ENCODE results near the gene RPS6KA4.
"Not testable (repeated sequence)": the region's sequence is repeated elsewhere in the genome, so short reads cannot be mapped to it uniquely, and the experiment has no call there.

Gene RPS6KA4

DNA sequence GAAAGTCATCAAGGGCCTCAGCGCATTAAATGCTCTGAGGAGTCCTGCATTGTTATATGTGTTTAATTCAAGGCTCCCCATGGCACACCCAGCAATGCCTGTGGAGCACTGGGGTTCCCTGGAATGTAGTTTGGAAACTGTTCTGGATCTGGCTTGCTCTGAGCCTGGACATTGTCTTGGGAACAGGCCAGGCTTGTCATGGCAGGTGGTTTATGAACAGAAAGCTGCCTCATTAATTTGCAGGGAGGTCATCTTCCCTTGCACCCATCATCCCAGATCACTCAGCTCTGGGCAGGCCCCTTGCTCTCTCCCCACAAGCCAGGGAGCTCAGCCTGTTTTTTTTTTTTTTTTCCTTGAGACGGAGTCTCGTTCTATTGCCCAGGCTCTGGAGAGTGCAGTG is 32.9 kb downstream of the RPS6KA4 start:
- no peak for DNase-seq

GRCh38 chr11:64395545-64396078 is 36.6 kb downstream of the RPS6KA4 start:
- DNase-seq: no peak

DNA sequence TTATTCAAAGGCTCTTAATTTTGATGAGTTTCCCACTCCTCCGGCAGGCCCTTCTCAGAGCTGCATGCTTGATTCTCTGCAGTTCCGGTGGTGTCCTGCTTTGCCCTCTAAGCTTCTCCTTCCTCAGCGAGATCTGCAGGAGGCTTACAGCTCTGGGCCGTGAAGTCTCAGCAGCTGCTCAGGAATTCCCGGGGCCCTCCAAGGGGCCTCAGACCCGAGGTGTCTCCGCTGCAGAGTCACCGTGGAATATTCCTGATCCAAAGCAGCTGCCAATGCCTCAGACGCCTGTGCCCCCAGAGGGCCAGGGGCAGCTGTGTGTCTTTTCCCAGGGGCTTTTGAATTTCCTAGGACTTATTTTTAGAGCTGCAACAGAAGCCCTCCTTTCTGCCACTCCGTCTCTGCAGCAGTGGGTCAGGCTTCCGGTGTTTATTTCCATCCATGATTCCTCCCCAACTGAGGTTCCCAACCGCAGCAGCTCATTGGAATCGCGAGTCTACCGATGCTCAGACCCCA is 37.2 kb downstream of the RPS6KA4 start:
- no peak for DNase-seq

- no peak for DNase-seq
Measured at GRCh38 chr11:64400102-64400501, 41.1 kb downstream of the RPS6KA4 start.

GRCh38 chr11:64400667-64401066 is 41.7 kb downstream of the RPS6KA4 start:
- DNase-seq: no peak

DNA sequence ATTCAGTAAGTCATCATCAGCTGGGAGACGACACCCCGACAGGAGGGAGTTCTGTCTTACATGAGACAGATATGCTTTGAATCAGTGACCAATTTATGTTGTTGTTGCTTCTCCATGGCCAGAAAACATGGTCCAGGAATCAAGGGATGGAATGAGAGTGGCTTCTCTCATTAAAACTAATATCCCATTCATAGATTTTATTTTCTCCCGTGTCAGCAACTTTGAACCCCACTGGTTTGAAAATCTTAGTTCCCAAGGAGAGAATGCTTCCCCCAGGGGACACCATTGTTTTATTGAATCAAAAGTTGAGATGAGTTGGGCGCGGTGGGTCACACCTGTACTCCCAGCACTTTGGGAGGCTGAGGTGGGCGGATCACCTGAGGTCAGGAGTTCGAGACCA is 42.8 kb downstream of the RPS6KA4 start:
- DNase-seq: no peak

DNA sequence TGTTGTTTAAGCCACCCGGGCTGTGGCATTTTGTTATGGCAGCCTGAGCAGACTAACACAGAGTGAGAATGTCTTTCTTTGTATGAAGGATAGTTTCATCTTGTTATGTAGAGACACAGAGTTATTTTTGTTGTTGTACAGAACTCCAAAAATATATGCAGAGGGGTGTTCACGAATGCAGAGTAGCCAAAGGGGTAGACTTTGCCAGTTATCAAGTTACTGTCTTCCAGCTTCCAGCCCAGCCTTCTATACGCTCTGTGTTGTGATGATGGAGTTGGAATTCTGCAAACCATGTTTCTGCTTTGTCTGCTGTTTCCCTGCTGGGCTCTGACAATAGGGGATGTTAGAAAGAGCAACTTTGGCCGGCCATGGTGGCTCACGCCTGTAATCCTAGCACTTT is 44.1 kb downstream of the RPS6KA4 start:
- no peak for DNase-seq

DNA sequence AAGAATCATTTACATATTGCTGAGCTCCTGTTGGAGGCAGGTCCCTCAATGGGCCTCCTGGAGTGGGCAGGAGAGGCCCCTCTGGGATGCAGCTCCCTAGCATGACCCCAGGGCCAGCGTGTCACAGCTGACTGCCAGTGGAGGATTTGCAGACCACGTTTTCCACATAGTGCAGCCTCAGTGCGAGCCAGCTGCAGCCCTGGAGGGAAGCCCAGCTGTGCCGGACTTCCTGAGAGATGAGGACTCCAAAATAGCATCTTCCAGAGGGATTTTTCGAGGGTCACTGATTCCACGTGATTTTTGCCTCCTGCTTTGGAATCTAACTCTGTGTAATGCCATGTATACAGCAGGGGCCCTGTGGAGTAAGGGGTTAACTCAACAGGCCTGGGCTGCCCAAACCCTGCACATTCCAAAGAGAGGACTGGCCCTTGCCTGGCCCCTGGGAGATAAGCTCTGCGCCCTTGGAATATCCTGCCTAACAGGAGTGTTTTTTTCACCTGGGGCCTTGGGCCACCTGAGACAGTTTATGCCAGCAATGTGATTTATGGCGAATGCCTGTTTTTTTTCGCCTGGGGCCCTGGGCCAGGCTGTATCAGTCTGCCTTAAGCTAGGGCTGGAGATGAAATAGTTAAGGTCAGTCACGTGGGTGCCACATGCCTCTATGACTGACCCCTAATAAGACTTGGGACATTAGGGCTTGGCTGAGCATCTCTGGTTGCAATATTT is 47.4 kb downstream of the RPS6KA4 start:
- no peak for DNase-seq

DNA sequence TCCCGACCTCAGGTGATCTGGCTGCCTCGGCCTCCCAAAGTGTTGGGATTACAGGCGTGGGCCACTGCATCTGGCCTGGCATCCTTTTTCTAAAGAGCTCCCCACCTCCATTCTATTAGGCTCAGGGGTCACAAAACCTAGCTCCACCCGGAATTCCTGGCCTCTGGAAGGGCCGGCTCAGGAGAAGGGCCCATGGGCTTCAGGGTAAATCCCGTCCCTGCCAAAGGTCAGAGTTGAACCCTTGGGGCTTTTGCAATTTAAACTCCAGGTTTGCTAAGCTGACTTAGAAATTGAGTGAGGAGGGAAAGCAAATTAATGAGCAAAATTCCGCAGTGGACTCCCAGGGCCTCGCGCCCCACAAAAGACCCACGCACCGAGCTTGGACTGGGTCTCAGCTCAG is 48.3 kb downstream of the RPS6KA4 start:
- no peak for DNase-seq

- DNase-seq: no peak
Measured at GRCh38 chr11:64407630-64408029, 48.7 kb downstream of the RPS6KA4 start.

GRCh38 chr11:64409278-64409677 is 50.3 kb downstream of the RPS6KA4 start:
- no peak for DNase-seq

GRCh38 chr11:64409707-64410403 is 50.9 kb downstream of the RPS6KA4 start:
- no peak for DNase-seq

DNA sequence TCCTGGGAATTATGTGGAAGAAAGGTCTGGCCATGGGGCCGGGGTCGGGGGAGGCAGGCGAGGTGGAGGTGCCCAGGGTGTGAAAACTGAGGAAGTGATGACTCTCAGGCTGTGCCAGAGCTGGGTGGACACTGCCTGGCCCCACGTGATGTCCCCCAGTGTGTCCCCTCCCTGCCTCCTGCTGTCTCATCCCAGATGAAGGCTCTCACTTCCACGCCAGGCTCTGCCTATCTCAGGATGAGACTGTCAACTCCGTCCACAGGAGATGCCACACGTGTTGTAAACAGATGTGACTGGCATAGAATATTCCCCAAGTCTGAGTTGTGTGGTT is 51.4 kb downstream of the RPS6KA4 start:
- DNase-seq: no peak

DNA sequence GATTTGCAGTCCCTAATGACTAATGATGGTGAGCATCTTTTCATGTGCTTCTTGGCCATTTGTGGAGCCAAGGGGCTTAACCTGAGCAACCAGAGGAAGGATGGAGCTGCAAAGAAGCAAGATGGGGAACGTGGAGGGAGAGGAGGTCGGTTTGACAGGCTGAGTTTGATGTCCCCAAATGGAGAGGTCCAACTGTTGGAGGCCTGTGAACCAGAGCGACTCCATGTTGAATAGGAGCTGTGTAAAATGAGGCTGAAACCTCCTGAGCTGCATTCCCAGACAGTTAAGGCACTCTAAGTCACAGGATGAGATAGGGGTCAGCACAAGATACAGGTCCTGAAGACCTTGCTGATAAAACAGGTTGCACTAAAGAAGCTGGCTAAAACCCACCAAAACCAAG is 54.5 kb downstream of the RPS6KA4 start:
- DNase-seq: no peak

- no peak for DNase-seq
Measured at GRCh38 chr11:64415286-64415685, 56.3 kb downstream of the RPS6KA4 start.

DNA sequence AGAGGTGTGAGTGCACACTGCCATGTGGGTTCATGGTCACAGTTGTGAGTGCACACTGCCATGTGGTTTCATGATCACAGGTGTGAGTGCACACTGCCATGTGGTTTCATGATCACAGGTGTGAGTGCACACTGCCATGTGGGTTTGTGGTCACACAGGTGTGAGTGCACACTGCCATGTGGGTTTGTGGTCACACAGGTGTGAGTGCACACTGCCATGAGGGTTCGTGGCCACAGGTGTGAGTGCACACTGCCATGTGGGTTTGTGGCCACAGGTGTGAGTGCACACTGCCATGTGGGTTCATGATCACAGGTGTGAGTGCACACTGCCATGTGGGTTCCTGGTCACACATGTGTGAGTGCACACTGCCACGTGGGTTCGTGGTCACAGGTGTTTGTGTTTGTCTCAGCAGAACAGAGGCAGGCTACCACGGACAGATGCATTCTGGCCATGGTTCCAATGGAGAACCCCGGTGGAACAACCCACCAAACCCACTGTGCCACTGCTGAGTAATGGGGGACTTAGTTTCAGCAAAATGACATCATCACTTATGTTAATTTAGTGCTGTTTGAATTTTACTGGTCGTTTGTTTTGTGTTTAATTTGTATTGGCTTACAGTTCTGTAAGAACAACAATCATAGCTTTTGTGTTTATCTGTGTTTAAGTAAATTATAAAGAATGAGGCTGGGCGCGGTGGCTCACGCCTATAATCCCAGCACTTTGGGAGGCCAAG is 57.2 kb downstream of the RPS6KA4 start:
- no peak for DNase-seq

- not testable (repeated sequence) for DNase-seq
Measured at GRCh38 chr11:64418233-64418632, 59.3 kb downstream of the RPS6KA4 start.

- DNase-seq: no peak
Measured at GRCh38 chr11:64419257-64419790, 60.4 kb downstream of the RPS6KA4 start.

DNA sequence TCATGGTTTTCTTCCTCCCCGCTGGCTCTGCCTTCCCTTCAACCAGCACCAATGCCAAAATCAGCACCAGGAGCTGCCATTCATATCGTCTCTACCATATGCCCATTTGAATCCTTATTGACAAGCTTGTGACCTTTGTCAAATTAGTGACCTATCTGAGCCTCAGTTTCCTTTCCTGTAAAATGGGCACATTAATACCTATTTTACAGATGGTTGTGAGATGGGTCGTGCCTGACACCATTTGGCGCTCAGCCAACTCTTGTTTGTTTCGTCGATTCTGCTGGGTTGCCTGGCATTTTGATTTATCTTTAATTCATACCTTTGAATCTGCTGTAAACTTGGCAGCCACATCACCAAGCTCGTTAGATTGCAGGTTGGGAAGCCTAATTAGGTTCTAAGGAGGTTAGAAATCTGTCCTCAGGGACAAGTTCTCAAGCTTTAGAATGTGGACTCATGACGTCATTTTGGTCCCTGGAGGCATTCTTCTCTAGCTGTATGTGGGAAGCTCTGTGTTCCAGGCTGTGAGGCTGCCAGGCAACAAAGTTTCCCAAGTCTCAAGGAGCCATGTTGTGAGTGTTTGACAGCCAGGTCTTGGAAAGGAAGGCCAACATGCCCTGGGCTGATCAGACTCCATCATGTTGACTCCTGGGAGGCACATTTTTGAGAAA is 61.0 kb downstream of the RPS6KA4 start:
- no peak for DNase-seq

Measured in NCI-H1048 (cell line).